ENCODE measurements around the gene DNAJA1.
"Not testable (repeated sequence)": the region's sequence is repeated elsewhere in the genome, so short reads cannot be mapped to it uniquely, and the experiment has no call there.

DNAJA1 gene

DNA sequence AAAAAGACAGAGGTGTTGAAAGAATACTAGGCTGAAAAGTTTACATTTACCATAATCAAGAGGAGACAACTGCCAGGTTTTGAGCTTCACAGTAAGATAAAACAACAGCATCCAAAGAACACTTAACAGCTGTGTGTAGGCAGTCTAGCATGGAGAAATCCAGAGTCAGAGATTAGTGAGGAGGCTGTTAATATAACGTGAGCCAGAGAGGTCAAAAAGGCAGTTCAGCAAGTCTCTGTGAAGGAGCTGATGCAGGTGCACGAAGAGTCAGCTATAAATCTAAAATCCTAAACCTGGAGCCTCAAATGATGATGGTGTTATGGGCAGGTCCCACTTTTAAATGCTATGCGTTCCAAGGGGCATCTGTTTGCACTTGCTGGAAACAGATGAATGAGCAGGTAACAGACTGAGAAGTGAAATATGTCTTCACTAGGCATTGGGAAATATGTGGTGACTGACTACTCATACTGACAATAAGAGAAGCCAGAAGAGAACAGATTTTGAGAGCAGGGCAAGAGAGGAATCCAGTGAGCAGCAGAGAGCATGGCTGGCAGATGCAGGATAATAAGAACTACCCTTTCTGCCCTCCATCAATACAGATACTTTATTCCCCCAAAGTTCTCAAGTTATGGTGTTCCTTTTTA is 32.4 kb upstream of the DNAJA1 start:
- Mint-ChIP-seq H3K9me3 (no peaks in the 10 kb centered on the region), H3K4me3 (no peak overlapping the region), H3K36me3 (ENCODE audit: low read depth) (peaks cover 28% of the 10 kb centered on the region), H3K27me3 (ENCODE audit: low read depth, poor library complexity) (no peaks in the 10 kb centered on the region), H3K27ac (no peak overlapping the region), H3K4me1 (no peaks in the 10 kb centered on the region)
- DNase-seq = no peak
- TF ChIP-seq, protein P1, sequence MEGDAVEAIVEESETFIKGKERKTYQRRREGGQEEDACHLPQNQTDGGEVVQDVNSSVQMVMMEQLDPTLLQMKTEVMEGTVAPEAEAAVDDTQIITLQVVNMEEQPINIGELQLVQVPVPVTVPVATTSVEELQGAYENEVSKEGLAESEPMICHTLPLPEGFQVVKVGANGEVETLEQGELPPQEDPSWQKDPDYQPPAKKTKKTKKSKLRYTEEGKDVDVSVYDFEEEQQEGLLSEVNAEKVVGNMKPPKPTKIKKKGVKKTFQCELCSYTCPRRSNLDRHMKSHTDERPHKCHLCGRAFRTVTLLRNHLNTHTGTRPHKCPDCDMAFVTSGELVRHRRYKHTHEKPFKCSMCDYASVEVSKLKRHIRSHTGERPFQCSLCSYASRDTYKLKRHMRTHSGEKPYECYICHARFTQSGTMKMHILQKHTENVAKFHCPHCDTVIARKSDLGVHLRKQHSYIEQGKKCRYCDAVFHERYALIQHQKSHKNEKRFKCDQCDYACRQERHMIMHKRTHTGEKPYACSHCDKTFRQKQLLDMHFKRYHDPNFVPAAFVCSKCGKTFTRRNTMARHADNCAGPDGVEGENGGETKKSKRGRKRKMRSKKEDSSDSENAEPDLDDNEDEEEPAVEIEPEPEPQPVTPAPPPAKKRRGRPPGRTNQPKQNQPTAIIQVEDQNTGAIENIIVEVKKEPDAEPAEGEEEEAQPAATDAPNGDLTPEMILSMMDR (IDR thresholded peaks at IDR 0.05) = no peak

DNA sequence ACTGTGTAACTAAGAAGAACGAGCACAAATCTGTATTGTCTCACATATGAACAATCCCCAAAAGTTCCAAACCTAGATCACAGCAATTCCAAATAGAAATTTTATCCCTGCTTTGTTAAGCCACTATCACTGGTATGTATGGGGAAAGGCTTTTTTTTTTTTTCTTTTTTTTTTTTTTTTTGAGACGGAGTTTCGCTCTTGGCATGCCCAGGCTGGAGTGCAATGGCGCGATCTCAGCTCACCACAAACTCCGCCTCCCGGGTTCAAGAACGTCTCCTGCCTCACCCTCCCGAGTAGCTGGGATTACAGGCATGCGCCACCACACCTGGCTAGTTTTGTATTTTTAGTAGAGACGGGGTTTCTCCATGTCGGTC is 24.4 kb upstream of the DNAJA1 start:
- H3K9me3 Mint-ChIP-seq; DNase-seq; H3K27me3 Mint-ChIP-seq (ENCODE audit: low read depth, poor library complexity): not testable (repeated sequence)
- Mint-ChIP-seq H3K4me1 (peaks cover 22% of the 10 kb centered on the region), H3K36me3 (ENCODE audit: low read depth) (peaks cover 26% of the 10 kb centered on the region), H3K4me3 (peak overlapping the region; percentile 99), H3K27ac (peak overlapping the region; percentile 100)

DNA sequence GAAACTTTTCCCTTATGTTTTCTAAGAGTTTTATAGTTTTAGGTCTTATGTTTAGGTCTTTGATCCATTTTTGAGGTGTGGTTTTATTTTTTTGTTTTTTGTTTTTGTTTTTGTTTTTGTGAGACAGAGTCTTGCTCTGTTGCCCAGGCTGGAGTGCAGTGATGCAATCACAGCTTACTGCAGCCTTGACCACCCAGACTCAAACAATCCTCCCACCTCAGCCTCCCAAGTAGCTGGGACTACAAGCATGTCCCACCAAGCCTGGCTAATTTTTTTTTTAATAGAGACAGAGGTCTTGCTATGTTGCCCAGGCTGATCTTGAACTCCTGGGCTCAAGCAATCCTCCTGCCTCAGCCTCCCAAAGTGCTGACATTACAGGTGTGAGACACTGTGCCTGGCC is 19.7 kb upstream of the DNAJA1 start:
- Mint-ChIP-seq H3K36me3 (ENCODE audit: low read depth) (peaks cover 34% of the 10 kb centered on the region), H3K4me1 (peaks cover 12% of the 10 kb centered on the region)
- H3K9me3 Mint-ChIP-seq = not testable (repeated sequence)

DNA sequence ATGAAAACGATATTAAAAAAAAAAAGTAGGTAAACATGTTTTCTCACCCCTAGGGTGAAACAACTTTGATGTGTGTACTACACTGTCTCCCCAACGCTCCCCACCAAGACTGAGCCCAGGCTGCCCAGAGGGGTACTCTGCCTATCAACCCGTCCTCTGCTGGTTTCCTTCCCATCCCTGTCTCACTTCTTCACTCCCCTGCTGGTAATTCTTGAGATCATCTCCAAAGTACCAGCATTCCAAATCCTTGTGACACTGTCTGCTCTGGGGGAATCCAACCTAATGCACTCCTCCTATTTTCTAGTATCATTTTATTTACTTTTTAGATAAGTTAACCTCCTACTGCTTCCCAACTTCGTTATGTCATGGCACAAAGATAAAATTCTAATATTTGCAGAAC is 17.3 kb upstream of the DNAJA1 start:
- Mint-ChIP-seq H3K27ac (no peak overlapping the region), H3K36me3 (ENCODE audit: low read depth) (peaks cover 47% of the 10 kb centered on the region), H3K4me3 (no peak overlapping the region), H3K4me1 (no peaks in the 10 kb centered on the region), H3K9me3 (peaks cover 5% of the 10 kb centered on the region), H3K27me3 (ENCODE audit: low read depth, poor library complexity) (peaks cover 6% of the 10 kb centered on the region)
- no peak for DNase-seq
- TF ChIP-seq, protein P1 (IDR thresholded peaks at IDR 0.05) = no peak

More for the DNA sequence above, 19.7 kb upstream of the DNAJA1 start:
- H3K27ac Mint-ChIP-seq; H3K4me3 Mint-ChIP-seq; H3K27me3 Mint-ChIP-seq (ENCODE audit: low read depth, poor library complexity); DNase-seq: not testable (repeated sequence)

DNA sequence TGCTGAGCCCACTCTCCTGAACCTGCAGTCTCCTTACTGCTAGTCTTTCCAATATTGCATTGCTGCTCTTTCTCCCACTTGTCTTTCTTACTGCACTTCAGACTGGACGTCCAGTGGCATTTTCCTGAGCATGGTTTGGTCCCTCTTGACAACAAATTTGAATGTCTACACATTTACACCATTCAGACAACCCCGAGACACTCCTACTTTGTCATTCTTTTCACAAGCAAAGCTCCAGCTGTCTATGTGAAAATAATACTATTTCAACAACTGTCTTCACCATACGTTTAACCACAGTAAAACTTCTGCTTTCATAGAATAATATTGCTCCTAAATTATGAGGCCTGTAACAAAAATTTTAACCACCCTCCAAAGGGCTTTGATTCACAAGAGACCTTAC is 13.2 kb upstream of the DNAJA1 start:
- H3K4me3 Mint-ChIP-seq = no peak overlapping the region
- TF ChIP-seq, protein P1 (IDR thresholded peaks at IDR 0.05) = no peak
- no peak overlapping the region for H3K27ac Mint-ChIP-seq
- peaks cover 6% of the 10 kb centered on the region for H3K27me3 Mint-ChIP-seq (ENCODE audit: low read depth, poor library complexity)
- H3K4me1 Mint-ChIP-seq = no peaks in the 10 kb centered on the region
- no peak for DNase-seq
- peaks cover 36% of the 10 kb centered on the region for H3K36me3 Mint-ChIP-seq (ENCODE audit: low read depth)
- no peaks in the 10 kb centered on the region for H3K9me3 Mint-ChIP-seq

DNA sequence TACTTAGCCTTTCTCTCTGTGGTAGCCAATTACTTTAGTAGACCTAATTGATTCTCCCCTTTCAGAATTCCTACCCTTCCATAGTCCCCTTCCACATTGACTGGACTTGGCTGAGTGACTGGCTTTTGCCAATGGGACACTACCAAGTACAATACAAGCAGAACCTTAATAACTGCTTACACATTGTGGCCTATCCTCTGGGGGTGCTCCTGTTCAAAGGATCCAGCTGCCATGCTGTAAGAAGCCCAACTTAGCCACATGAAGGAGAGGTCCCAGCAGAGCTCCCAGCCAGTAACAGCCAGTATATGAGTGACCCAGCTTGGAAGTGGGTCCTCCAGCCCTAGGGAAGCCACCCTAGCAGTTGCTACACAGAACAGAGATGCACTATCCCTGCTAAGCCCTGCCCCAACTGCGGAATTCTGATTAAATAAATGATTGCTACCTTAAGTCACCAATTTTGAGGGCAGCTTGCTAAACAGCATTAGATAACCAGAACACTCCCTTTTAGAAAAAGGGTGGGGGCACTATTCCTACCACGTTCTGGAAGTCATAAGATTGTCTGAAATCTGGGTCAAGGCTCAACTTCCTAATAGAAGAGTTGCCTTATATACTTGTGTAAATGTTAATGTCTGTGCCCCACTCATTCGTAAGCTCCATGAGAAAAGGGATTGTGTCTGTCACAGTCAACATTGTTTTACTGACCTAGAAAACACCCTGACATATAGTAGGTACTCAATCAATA is 12.6 kb upstream of the DNAJA1 start:
- TF ChIP-seq, protein P1 (IDR thresholded peaks at IDR 0.05) = no peak
- Mint-ChIP-seq H3K27ac (no peak overlapping the region), H3K4me1 (no peaks in the 10 kb centered on the region), H3K27me3 (ENCODE audit: low read depth, poor library complexity) (peaks cover 6% of the 10 kb centered on the region), H3K36me3 (ENCODE audit: low read depth) (peaks cover 30% of the 10 kb centered on the region), H3K4me3 (no peak overlapping the region), H3K9me3 (no peaks in the 10 kb centered on the region)
- no peak for DNase-seq

Measured in nephron progenitor cell (in vitro differentiated cells).